Endothelial cell of umbilical vein (primary cell): ENCODE measurements around the gene HMGA1. TPM values are rescaled to one million over a fixed set of nuclear protein-coding genes. Genes with fewer than 3 reads are reported as not detected.

ENCODE experiments used
- BruUV-seq: library from RNA; stranded (reverse); fragments of 400-500 nt; replicated peaks from 2 replicates; lab custom pipeline; 2021; lab: Mats Ljungman, UMichigan
- CTCF ChIA-PET: fragments of 300-600, 350-600 bp; sonication (Branson Sonifier 250); formaldehyde crosslinking; loops from one replicate; lab custom pipeline; 2021; ENCODE audit warnings: antibody characterized with exemption, inconsistent platforms; lab: Charles Lee
- POLR2A ChIA-PET: fragments of 300-600, 350-600 bp; sonication (Branson Sonifier 250); formaldehyde crosslinking; loops from one replicate; lab custom pipeline; 2021; ENCODE audit warnings: antibody characterized with exemption, inconsistent platforms; lab: Charles Lee
- DNase-seq: peaks from one replicate; pipeline ENCODE4 v3.0.0-alpha.2; 2011; ENCODE audit warnings: low read depth, low spot score
- FAIRE-seq: peaks from 2 replicates; lab custom pipeline; 2011; peaks lifted over from hg19 to GRCh38; lab: Jason Lieb, UNC
- H2AFZ ChIP-seq: 2 replicates; pipeline ENCODE4 v1.6.0; 2012; ENCODE audit warnings: low read depth, low read length, control low read depth, inconsistent platforms
- H3K27ac ChIP-seq: 2 replicates; pipeline ENCODE4 v1.5.1; 2011; ENCODE audit warnings: low read depth, mild to moderate bottlenecking, control low read depth, low read length, moderate library complexity; ENCODE audit not compliant: insufficient read depth
- H3K27me3 ChIP-seq, 2 experiments: 2 replicates each; pipeline versions ENCODE4 v1.6.0 to v1.6.1; 2011; ENCODE audit warnings: low read length in 2 of 2, mixed read lengths in 1 of 2; ENCODE audit not compliant: control insufficient read depth in 2 of 2, insufficient read depth in 2 of 2
- H3K36me3 ChIP-seq, 2 experiments: 2 replicates in 1 of 2; 3 replicates in 1 of 2; pipeline ENCODE4 v1.5.1; 2011; ENCODE audit warnings: low read length in 2 of 2, mild to moderate bottlenecking in 1 of 2, moderate library complexity in 1 of 2; ENCODE audit not compliant: control insufficient read depth in 2 of 2, insufficient read depth in 2 of 2; ENCODE audit errors: extremely low read depth in 1 of 2
- H3K4me1 ChIP-seq: 3 replicates; pipeline ENCODE4 v1.5.1; 2011; ENCODE audit warnings: mild to moderate bottlenecking, low read length; ENCODE audit not compliant: control insufficient read depth, insufficient read depth; ENCODE audit errors: extremely low read depth
- H3K4me2 ChIP-seq: 2 replicates; pipeline ENCODE4 v1.6.1; 2011; ENCODE audit warnings: low read length, control low read depth, mixed read lengths; ENCODE audit not compliant: insufficient read depth
- H3K4me3 ChIP-seq, 3 experiments: fragments of 200-600 bp in 1 of 3; sonication (generic), shearing (Covaris generic) in 1 of 3; replicated peaks in 1 of 3; 2 replicates each; pipeline ENCODE4 v1.5.1; 2011 to 2016; ENCODE audit warnings: control low read depth in 3 of 3, low read length in 3 of 3, mild to moderate bottlenecking in 2 of 3, inconsistent platforms in 1 of 3, low read depth in 1 of 3, moderate library complexity in 1 of 3; ENCODE audit not compliant: insufficient read depth in 1 of 3
- H3K79me2 ChIP-seq: 2 replicates; pipeline ENCODE4 v1.6.0; 2012; ENCODE audit warnings: low read length, inconsistent platforms; ENCODE audit not compliant: control insufficient read depth, insufficient read depth
- H3K9ac ChIP-seq: replicated peaks from 2 replicates; pipeline ENCODE3; 2011; ENCODE audit warnings: low read length, control low read depth; ENCODE audit not compliant: insufficient read depth; ENCODE audit errors: extremely low read depth
- H3K9me1 ChIP-seq: replicated peaks from 3 replicates; pipeline ENCODE4 v1.6.0; 2011; ENCODE audit warnings: mild to moderate bottlenecking, low read length; ENCODE audit not compliant: control insufficient read depth, insufficient read depth; ENCODE audit errors: extremely low read depth
- H3K9me3 ChIP-seq: replicated peaks from 2 replicates; pipeline ENCODE4 v1.5.1; 2012; ENCODE audit warnings: low read length, inconsistent platforms; ENCODE audit not compliant: control insufficient read depth, insufficient read depth
- H4K20me1 ChIP-seq: replicated peaks from 2 replicates; pipeline ENCODE3; 2011; ENCODE audit warnings: mild to moderate bottlenecking, low read length; ENCODE audit not compliant: control insufficient read depth, insufficient read depth; ENCODE audit errors: extremely low read depth
- EZH2 ChIP-seq: IDR thresholded peaks from 2 replicates; pipeline ENCODE4 v1.6.1; 2012; ENCODE audit warnings: borderline replicate concordance, low read depth, mild to moderate bottlenecking, moderate library complexity, low read length, inconsistent platforms; ENCODE audit not compliant: severe bottlenecking
- FOS ChIP-seq: IDR thresholded peaks from 2 replicates; pipeline ENCODE4 v1.6.1; 2011; ENCODE audit warnings: mild to moderate bottlenecking, low read length, moderate library complexity, borderline replicate concordance; ENCODE audit not compliant: insufficient read depth
- GATA2 ChIP-seq: IDR thresholded peaks from 2 replicates; pipeline ENCODE4 v1.7.0; 2011; ENCODE audit warnings: low read depth, mild to moderate bottlenecking, moderate library complexity, mixed read lengths, low read length; ENCODE audit not compliant: insufficient read length, insufficient read depth
- JUN ChIP-seq: IDR thresholded peaks from 2 replicates; pipeline ENCODE4 v1.6.1; 2011; ENCODE audit warnings: borderline replicate concordance, low read depth; ENCODE audit not compliant: insufficient read length, insufficient read depth
- MAX ChIP-seq: IDR thresholded peaks from 2 replicates; pipeline ENCODE4 v1.6.1; 2011; ENCODE audit not compliant: insufficient read depth, insufficient read length
- MYC ChIP-seq: IDR thresholded peaks from one replicate; pipeline ENCODE4 v1.6.1; 2011; ENCODE audit warnings: mild to moderate bottlenecking, low read depth, low read length
- POLR2A ChIP-seq: IDR thresholded peaks from 2 replicates; pipeline ENCODE4 v1.6.1; 2012; ENCODE audit warnings: low read depth, mild to moderate bottlenecking, control low read depth, low read length
- POLR2AphosphoS5 ChIP-seq: IDR thresholded peaks from 2 replicates; pipeline ENCODE4 v1.6.1; 2012; ENCODE audit warnings: low read depth, mild to moderate bottlenecking, control low read depth, low read length, moderate library complexity; ENCODE audit not compliant: insufficient read depth
- dilution Hi-C: fragments of 300-500 bp; cut with MboI; formaldehyde crosslinking; loops from one replicate; pipeline ENCODE4 v1.15.0; 2019; ENCODE audit warnings: low sequenced_read_pairs; ENCODE audit not compliant: extremely low pct_ligation_motif_present
- intact Hi-C: fragments of 100-400 bp; cut with micrococcal nuclease; formaldehyde crosslinking; loops from one replicate; pipeline ENCODE4 v1.10.0; 2022
- polyA plus RNA-seq, 4 experiments: library from polyadenylated mRNA; depleted of rRNA in 3 of 4; stranded (reverse) in 3 of 4; unstranded in 1 of 4; fragments of >200 nt; gene quantifications; 2 replicates each; pipeline versions ENCODE4 v1.2.1 to v1.2.3, GENCODE V29; 2011 to 2012; ENCODE audit warnings: missing spikeins in 1 of 4
- total RNA-seq: library from RNA; stranded (reverse); gene quantifications from 2 replicates; pipeline ENCODE4 v1.2.3, GENCODE V29; 2021
- TF ChIP-seq, protein P1 (sequence below), 2 donors: IDR thresholded peaks; 1 replicate in 1 of 2; 2 replicates in 1 of 2; pipeline ENCODE4 v1.5.1; 2011; ENCODE audit warnings: low read length in 2 of 2, mild to moderate bottlenecking in 2 of 2, moderate library complexity in 2 of 2, control low read depth in 1 of 2, inconsistent platforms in 1 of 2, low read depth in 1 of 2; ENCODE audit not compliant: insufficient read depth in 1 of 2; ENCODE audit errors: extremely low read depth in 1 of 2

Gene HMGA1
- total and polyA plus RNA-seq, 2 donors (not counting 3 experiments of a cell fraction or from before 2014, with no cell fraction given), result 425 to 1,108 TPM

DNA sequence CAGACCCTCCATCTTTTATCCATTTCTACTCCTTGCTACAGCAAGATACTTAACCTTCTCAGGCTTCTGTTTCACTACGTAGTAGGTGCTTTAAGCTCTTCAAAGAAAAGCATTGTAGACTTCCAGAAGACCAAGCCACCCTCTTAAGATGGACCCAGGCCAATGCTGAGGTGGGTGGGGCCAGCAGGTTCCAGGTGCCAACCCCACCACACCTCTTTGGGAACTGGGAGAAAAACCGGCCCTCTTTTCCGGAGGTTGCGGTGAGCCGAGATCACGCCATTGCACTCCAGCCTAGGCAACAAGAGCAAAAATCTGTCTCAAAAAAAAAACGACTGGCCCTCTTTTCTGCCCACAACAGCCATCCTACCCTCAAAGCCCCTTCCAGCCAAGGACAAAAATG is 10.6 kb upstream of the HMGA1 start:
- dilution Hi-C loops (no loop called here), intact Hi-C loops (no loop called here)
- Histone ChIP-seq H3K4me3 (no peak overlapping the region), H3K9me1 (no peaks in the 10 kb centered on the region), H4K20me1 (no peaks in the 10 kb centered on the region), H3K36me3 (no peaks in the 10 kb centered on the region), H3K79me2 (no peaks in the 10 kb centered on the region), H3K27ac (no peak overlapping the region), H3K4me2 (no peak overlapping the region), H3K27me3 (no peaks in the 10 kb centered on the region), H3K4me1 (peaks cover 16% of the 10 kb centered on the region), H3K9ac (no peak overlapping the region), H2AFZ (no peak overlapping the region), H3K9me3 (no peaks in the 10 kb centered on the region)
- TF ChIP-seq GATA2 (no peak), MAX (no peak), JUN (no peak), FOS (no peak), POLR2A (no peak), EZH2 (no peak), POLR2AphosphoS5 (no peak), MYC (no peak)
- TF ChIP-seq, protein P1, sequence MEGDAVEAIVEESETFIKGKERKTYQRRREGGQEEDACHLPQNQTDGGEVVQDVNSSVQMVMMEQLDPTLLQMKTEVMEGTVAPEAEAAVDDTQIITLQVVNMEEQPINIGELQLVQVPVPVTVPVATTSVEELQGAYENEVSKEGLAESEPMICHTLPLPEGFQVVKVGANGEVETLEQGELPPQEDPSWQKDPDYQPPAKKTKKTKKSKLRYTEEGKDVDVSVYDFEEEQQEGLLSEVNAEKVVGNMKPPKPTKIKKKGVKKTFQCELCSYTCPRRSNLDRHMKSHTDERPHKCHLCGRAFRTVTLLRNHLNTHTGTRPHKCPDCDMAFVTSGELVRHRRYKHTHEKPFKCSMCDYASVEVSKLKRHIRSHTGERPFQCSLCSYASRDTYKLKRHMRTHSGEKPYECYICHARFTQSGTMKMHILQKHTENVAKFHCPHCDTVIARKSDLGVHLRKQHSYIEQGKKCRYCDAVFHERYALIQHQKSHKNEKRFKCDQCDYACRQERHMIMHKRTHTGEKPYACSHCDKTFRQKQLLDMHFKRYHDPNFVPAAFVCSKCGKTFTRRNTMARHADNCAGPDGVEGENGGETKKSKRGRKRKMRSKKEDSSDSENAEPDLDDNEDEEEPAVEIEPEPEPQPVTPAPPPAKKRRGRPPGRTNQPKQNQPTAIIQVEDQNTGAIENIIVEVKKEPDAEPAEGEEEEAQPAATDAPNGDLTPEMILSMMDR (IDR thresholded peaks at IDR 0.05; ENCODE audit: extremely low read depth in 1 of 2, insufficient read depth in 1 of 2, low read depth in 1 of 2, low read length in 2 of 2), result no peak
- DNase-seq (no peak), FAIRE-seq (no peak)
- ChIA-PET POLR2A (interaction anchor here (2.4 kb wide), 1 partner anchor 11 kb away, joined by 10 read pairs; the partner anchor contains the start of gene HMGA1), CTCF (interaction anchor here (1.0 kb wide), 1 partner anchor 30 kb away, joined by 4 read pairs; no protein-coding TSS in a partner anchor)
- BruUV-seq, result no TSS peak
